ENCODE data around the gene TNFRSF4. TPM values are rescaled to one million over a fixed set of nuclear protein-coding genes. Genes with fewer than 3 reads are reported as not detected.
A peak's percentile ranks its signal among the peaks of the same experiment; 100 is the strongest.

The TNFRSF4 gene
- total and polyA plus RNA-seq, 9 of the 15 experiments (the other 6 are each of a cell fraction or from before 2014, with no cell fraction given), result 0.07 to 0.44 (median 0.19) TPM; not detected in 5

- ATAC-seq, result no peak
- ChIA-PET POLR2A (interaction anchor here (0.5 to 1.1 kb wide), 5 partner anchors 11 to 141 kb away, joined by 3 to 4 read pairs (median 3); no protein-coding TSS in a partner anchor), CTCF (ENCODE audit: low intra/inter-chr PET ratio) (no interaction called here)
- peak overlapping the region in 1 of 2 experiments; percentile 35; a peak in 1 of 4 replicates for H3K9ac ChIP-seq (ENCODE audit: insufficient read depth in 1 of 2, low read depth in 2 of 2, low read length in 2 of 2)
- WGBS (ENCODE audit: insufficient coverage, low coverage, missing lambda C conversion rate), result 66% methylated on average over 21 of the region's 24 CpGs
- no peaks in the 10 kb centered on the region for H3K9me1 ChIP-seq (ENCODE audit: control insufficient read depth, insufficient read depth, low read length)
- no peaks in the 10 kb centered on the region for H3K27me3 ChIP-seq (ENCODE audit: control insufficient read depth in 2 of 2, insufficient read depth in 2 of 2, low read length in 2 of 2)
- no peaks in the 10 kb centered on the region; the same call in 1 of the 2 replicates for H4K20me1 ChIP-seq (replicated peaks; ENCODE audit: control insufficient read depth, insufficient read depth, low read length)
- no peak overlapping the region for H3K27ac ChIP-seq (ENCODE audit: extremely low read depth, low read depth, low read length)
- H3K4me2 ChIP-seq (ENCODE audit: insufficient read depth, low read length), result no peak overlapping the region
- no peak overlapping the region for H2AFZ ChIP-seq (ENCODE audit: low read depth, low read length)
- H3K4me1 ChIP-seq (replicated peaks in 1 of 2; ENCODE audit: control insufficient read depth in 2 of 2, insufficient read depth in 2 of 2, low read length in 2 of 2), result peaks cover 13 to 89% of the 10 kb centered on the region in 2 experiments; a peak in 4 of 5 replicates
- no TSS peak for BruUV-seq (replicated peaks)
- in situ Hi-C loops (cut with MboI) (no loop called here), intact Hi-C loops (cut with micrococcal nuclease) (no loop called here)
- H3K79me2 ChIP-seq (ENCODE audit: control insufficient read depth, insufficient read depth, low read length), result no peaks in the 10 kb centered on the region
- no peak for DNase-seq (ENCODE audit: extremely low read depth in 1 of 4, low spot score in 3 of 4)
- no peaks in the 10 kb centered on the region for H3K9me3 ChIP-seq (replicated peaks; ENCODE audit: control insufficient read depth, insufficient read depth, low read depth, low read length)
- no peak overlapping the region for H3K4me3 ChIP-seq
- peaks cover 22% of the 10 kb centered on the region; the same call in 2 of the 3 replicates for H3K36me3 ChIP-seq (ENCODE audit: control insufficient read depth, insufficient read depth, low read length)
- no peak for FAIRE-seq
- TF ChIP-seq HES1 (IDR thresholded peaks at IDR 0.05; ENCODE audit: low read depth) (no peak), ZNF740 (CRISPR knock-in tag; IDR thresholded peaks at IDR 0.05) (peak; percentile 11; the same call in 1 of the 2 replicates), ZNF740 (tag; IDR thresholded peaks at IDR 0.05) (no peak), ZNF583 (CRISPR knock-in tag; IDR thresholded peaks at IDR 0.05) (no peak), TSC22D4 (tag; IDR thresholded peaks at IDR 0.05) (no peak), PRDM10 (IDR thresholded peaks at IDR 0.05; ENCODE audit: partially characterized antibody) (no peak), POLR2G (IDR thresholded peaks at IDR 0.05; ENCODE audit: low read depth, low read length) (peak; percentile 34; the same call in 1 of the 2 replicates), SETDB1 (IDR thresholded peaks at IDR 0.05; ENCODE audit: low read length) (no peak), DEAF1 (CRISPR knock-in tag; IDR thresholded peaks at IDR 0.05) (no peak), MNT (conservative IDR thresholded peaks at IDR 0.05) (no peak), RNF2 (IDR thresholded peaks at IDR 0.05) (no peak), MED1 (CRISPR knock-in tag; IDR thresholded peaks at IDR 0.05; ENCODE audit: borderline replicate concordance) (no peak), ZZZ3 (IDR thresholded peaks at IDR 0.05) (no peak), NR2F6 (CRISPR knock-in tag; IDR thresholded peaks at IDR 0.05) (no peak)
Observed at GRCh38 chr1:1212780-1213344, 1.1 kb downstream of the TNFRSF4 start.

Measured in K562 (cell line).